Motor neuron (in vitro differentiated cells): ENCODE data around the gene SRRM4. TPM values are rescaled to one million over a fixed set of nuclear protein-coding genes. Genes with fewer than 3 reads are reported as not detected.

Experiments
- ATAC-seq, 8 experiments: fragments of 200-7000 bp; cut with Tn5 transposase; replicated peaks in 6 of 8; 2 replicates each; pipeline ENCODE4 v1.8.0; 2021; ENCODE audit warnings: mild to moderate bottlenecking in 8 of 8, moderate library complexity in 8 of 8
- H3K27ac ChIP-seq, 2 donors: fragments of 250-450 bp; sonication (Bioruptor Pico); 2 replicates each; pipeline ENCODE4 v1.9.0; 2021; ENCODE audit warnings: antibody characterized with exemption in 2 of 2, mild to moderate bottlenecking in 2 of 2, moderate library complexity in 1 of 2
- H3K4me1 ChIP-seq, 2 donors: fragments of 250-450 bp; sonication (Bioruptor Pico); replicated peaks in 1 of 2; 2 replicates each; pipeline ENCODE4 v1.6.1; 2021; ENCODE audit warnings: antibody characterized with exemption in 2 of 2, mild to moderate bottlenecking in 2 of 2, moderate library complexity in 1 of 2
- H3K4me3 ChIP-seq, 5 donors: fragments of 250-450 bp; sonication (Bioruptor Pico); 2 replicates each; pipeline ENCODE4 v1.9.0; 2021; ENCODE audit warnings: antibody characterized with exemption in 5 of 5, mild to moderate bottlenecking in 5 of 5, moderate library complexity in 4 of 5
- WGBS, 10 experiments: fragments of 450-650 bp; shearing (Covaris generic); methylation state at CpG; one replicate each; pipeline ENCODE4 v1.0.0; 2022; 5-methylcytosine and 5-hydroxymethylcytosine counted together
- in situ Hi-C, 9 experiments: fragments of 400-800 bp; cut with MboI; loops; one replicate each; pipeline ENCODE4 v1.15.0; 2021; ENCODE audit warnings: low sequenced_read_pairs in 9 of 9, low pct_unique_long_range_greater_than_20kb in 2 of 9; ENCODE audit not compliant: unreplicated experiment in 9 of 9
- total RNA-seq, 8 experiments: library from RNA; unstranded; fragments of 300-600 nt; gene quantifications; 2 replicates each; pipeline versions ENCODE4 v1.2.3 to v1.2.4, GENCODE V29; 2022

Gene SRRM4
- total RNA-seq, 8 experiments from 2014 or later = 0.04 to 20.9 (median 8.1) TPM

- in situ Hi-C loops = loop anchor here in 1 of 9 experiments (25.0 kb wide), 1 partner anchor 267 kb away; no protein-coding TSS in a partner anchor
- Histone ChIP-seq H3K4me1 (peaks cover 0 to 7% of the 10 kb centered on the region in 2 donors), H3K27ac (no peak overlapping the region), H3K4me3 (no peak overlapping the region)
- ATAC-seq = no peak
- 0 to 93% (median 20%) methylated on average over 1 to 10 of the region's 13 CpGs; no CpG with 5 or more reads in 3 of the 10 experiments for WGBS, 10 experiments
Measured at GRCh38 chr12:119145367-119145766, 164.0 kb downstream of the SRRM4 start.

GRCh38 chr12:119147847-119148448, 166.6 kb downstream of the SRRM4 start:
- peaks cover 0 to 7% of the 10 kb centered on the region in 2 donors for H3K4me1 ChIP-seq
- WGBS, 10 experiments = 0 to 60% (median 33%) methylated on average over 1 to 2 of the region's 2 CpGs; no CpG with 5 or more reads in 3 of the 10 experiments
- H3K4me3 ChIP-seq = no peak overlapping the region
- in situ Hi-C loops = loop anchor here in 1 of 9 experiments (25.0 kb wide), 1 partner anchor 264 kb away; no protein-coding TSS in a partner anchor
- peak in 3 of 8 experiments; percentile 63 to 70 (median 68) for ATAC-seq
- H3K27ac ChIP-seq = no peak overlapping the region

- Histone ChIP-seq H3K4me1 (peaks cover 0 to 7% of the 10 kb centered on the region in 2 donors), H3K27ac (no peak overlapping the region), H3K4me3 (no peak overlapping the region)
- ATAC-seq = no peak
- 0 to 90% (median 62%) methylated on average over 1 to 7 of the region's 7 CpGs; no CpG with 5 or more reads in 2 of the 10 experiments for WGBS, 10 experiments
- in situ Hi-C loops = loop anchor here in 1 of 9 experiments (25.0 kb wide), 1 partner anchor 263 kb away; no protein-coding TSS in a partner anchor
Measured at GRCh38 chr12:119149270-119149669, 167.9 kb downstream of the SRRM4 start.

- in situ Hi-C loops = no loop called here
- Histone ChIP-seq H3K27ac (no peak overlapping the region), H3K4me3 (no peak overlapping the region), H3K4me1 (peaks cover 0 to 7% of the 10 kb centered on the region in 2 donors)
- WGBS, 10 experiments = 25 to 100% (median 100%) methylated on average over 1 of the region's 1 CpG; no CpG with 5 or more reads in 5 of the 10 experiments
- ATAC-seq = peak in 1 of 8 experiments; percentile 39
Measured at GRCh38 chr12:119151445-119152026, 170.2 kb downstream of the SRRM4 start.

GRCh38 chr12:119153477-119154434, 172.4 kb downstream of the SRRM4 start:
- Histone ChIP-seq H3K4me1 (no peaks in the 10 kb centered on the region), H3K27ac (no peak overlapping the region), H3K4me3 (no peak overlapping the region)
- in situ Hi-C loops = no loop called here
- peak; percentile 46 to 95 (median 70) for ATAC-seq
- 0 to 100% (median 40%) methylated on average over 1 to 8 of the region's 49 CpGs; no CpG with 5 or more reads in 4 of the 10 experiments for WGBS, 10 experiments

- peak in 3 of 8 experiments; percentile 12 to 32 (median 31) for ATAC-seq
- WGBS, 10 experiments = 0 to 80% methylated on average over 1 of the region's 11 CpGs; no CpG with 5 or more reads in 8 of the 10 experiments
- in situ Hi-C loops = no loop called here
- H3K4me1 ChIP-seq = no peaks in the 10 kb centered on the region
- no peak overlapping the region for H3K4me3 ChIP-seq
- H3K27ac ChIP-seq = no peak overlapping the region
Measured at GRCh38 chr12:119154435-119154818, 173.1 kb downstream of the SRRM4 start.

- ATAC-seq = no peak
- 60 to 95% (median 85%) methylated on average over 1 to 13 of the region's 35 CpGs; no CpG with 5 or more reads in 6 of the 10 experiments for WGBS, 10 experiments
- in situ Hi-C loops = no loop called here
- Histone ChIP-seq H3K4me3 (no peak overlapping the region), H3K4me1 (peaks cover 0 to 16% of the 10 kb centered on the region in 2 donors), H3K27ac (no peak overlapping the region)
Measured at GRCh38 chr12:119156401-119157044, 175.2 kb downstream of the SRRM4 start.

- Histone ChIP-seq H3K4me3 (no peak overlapping the region), H3K27ac (no peak overlapping the region), H3K4me1 (peaks cover 0 to 16% of the 10 kb centered on the region in 2 donors)
- 0 to 60% (median 60%) methylated on average over 1 of the region's 6 CpGs; no CpG with 5 or more reads in 7 of the 10 experiments for WGBS, 10 experiments
- in situ Hi-C loops = no loop called here
- no peak for ATAC-seq
Measured at GRCh38 chr12:119157528-119157927, 176.2 kb downstream of the SRRM4 start.

GRCh38 chr12:119157978-119158377, 176.6 kb downstream of the SRRM4 start:
- peaks cover 0 to 16% of the 10 kb centered on the region in 2 donors for H3K4me1 ChIP-seq
- no peak overlapping the region for H3K27ac ChIP-seq
- in situ Hi-C loops = no loop called here
- ATAC-seq = no peak
- WGBS, 10 experiments = 37 to 100% (median 70%) methylated on average over 1 to 7 of the region's 7 CpGs; no CpG with 5 or more reads in 2 of the 10 experiments
- H3K4me3 ChIP-seq = no peak overlapping the region

- Histone ChIP-seq H3K27ac (no peak overlapping the region), H3K4me3 (no peak overlapping the region), H3K4me1 (peaks cover 0 to 16% of the 10 kb centered on the region in 2 donors)
- 0 to 96% (median 60%) methylated on average over 1 to 6 of the region's 7 CpGs; no CpG with 5 or more reads in 5 of the 10 experiments for WGBS, 10 experiments
- in situ Hi-C loops = no loop called here
- ATAC-seq = peak in 1 of 8 experiments; percentile 16
Measured at GRCh38 chr12:119158402-119158801, 177.1 kb downstream of the SRRM4 start.

GRCh38 chr12:119159844-119160243, 178.5 kb downstream of the SRRM4 start:
- no peak for ATAC-seq
- H3K4me3 ChIP-seq = no peak overlapping the region
- whole genome bisulfite sequencing, 10 experiments = 20 to 100% (median 94%) methylated on average over 1 of the region's 2 CpGs; no CpG with 5 or more reads in 6 of the 10 experiments
- peaks cover 0 to 16% of the 10 kb centered on the region in 2 donors for H3K4me1 ChIP-seq
- no peak overlapping the region for H3K27ac ChIP-seq
- in situ Hi-C loops = no loop called here

GRCh38 chr12:119167902-119168301, 186.6 kb downstream of the SRRM4 start:
- peak in 3 of 8 experiments; percentile 45 to 54 (median 46) for ATAC-seq
- in situ Hi-C loops = no loop called here
- 27 to 100% (median 75%) methylated on average over 1 to 3 of the region's 3 CpGs; no CpG with 5 or more reads in 1 of the 10 experiments for WGBS, 10 experiments
- no peak overlapping the region for H3K27ac ChIP-seq
- H3K4me1 ChIP-seq = no peaks in the 10 kb centered on the region
- no peak overlapping the region for H3K4me3 ChIP-seq
